ENCODE measurements around the gene GALNT17.

Gene GALNT17

GRCh38 chr7:71498381-71498780 is 366.4 kb downstream of the GALNT17 start:
- no peak for TF ChIP-seq CTCF (IDR thresholded peaks at IDR 0.05; ENCODE audit: insufficient read depth, low read length, missing control alignments)

GRCh38 chr7:71504697-71505441 is 372.9 kb downstream of the GALNT17 start:
- ChIA-PET CTCF (no interaction called here), POLR2A (no interaction called here)
- no peak for DNase-seq (ENCODE audit: low read depth, low spot score)
- TF ChIP-seq CTCF (IDR thresholded peaks at IDR 0.05; ENCODE audit: insufficient read depth, low read length, missing control alignments): no peak
- no peak overlapping the region for H3K4me3 ChIP-seq (ENCODE audit: low read depth, low read length)

More at GRCh38 chr7:71498381-71498780, 366.4 kb downstream of the GALNT17 start:
- no peak overlapping the region for H3K4me3 ChIP-seq (ENCODE audit: low read depth, low read length)
- POLR2A ChIA-PET: no interaction called here
- CTCF ChIA-PET: no interaction called here
- no peak for DNase-seq (ENCODE audit: low read depth, low spot score)

- no peak overlapping the region for H3K4me3 ChIP-seq (ENCODE audit: low read depth, low read length)
- CTCF ChIA-PET: no interaction called here
- POLR2A ChIA-PET: no interaction called here
- no peak for TF ChIP-seq CTCF (IDR thresholded peaks at IDR 0.05; ENCODE audit: insufficient read depth, low read length, missing control alignments)
- DNase-seq (ENCODE audit: low read depth, low spot score): no peak
Measured at GRCh38 chr7:71506822-71507221, 374.9 kb downstream of the GALNT17 start.

- CTCF ChIA-PET: interaction anchor here (1.7 kb wide), 1 partner anchor 15 kb away, joined by 4 read pairs; no protein-coding TSS in a partner anchor
- POLR2A ChIA-PET: no interaction called here
Measured at GRCh38 chr7:71507680-71508602, 376.0 kb downstream of the GALNT17 start.

GRCh38 chr7:71509381-71509780 is 377.4 kb downstream of the GALNT17 start:
- CTCF ChIA-PET: interaction anchor here (1.7 kb wide), 1 partner anchor 16 kb away, joined by 4 read pairs; no protein-coding TSS in a partner anchor
- no peak overlapping the region for H3K4me3 ChIP-seq (ENCODE audit: low read depth, low read length)
- no peak for TF ChIP-seq CTCF (IDR thresholded peaks at IDR 0.05; ENCODE audit: insufficient read depth, low read length, missing control alignments)
- POLR2A ChIA-PET: no interaction called here
- DNase-seq (ENCODE audit: low read depth, low spot score): no peak

More at GRCh38 chr7:71507680-71508602, 376.0 kb downstream of the GALNT17 start:
- no peak overlapping the region for H3K4me3 ChIP-seq (ENCODE audit: low read depth, low read length)
- no peak for TF ChIP-seq CTCF (IDR thresholded peaks at IDR 0.05; ENCODE audit: insufficient read depth, low read length, missing control alignments)
- no peak for DNase-seq (ENCODE audit: low read depth, low spot score)

GRCh38 chr7:71511361-71511807 is 379.4 kb downstream of the GALNT17 start:
- DNase-seq (ENCODE audit: low read depth, low spot score): no peak
- H3K4me3 ChIP-seq (ENCODE audit: low read depth, low read length): no peak overlapping the region
- TF ChIP-seq CTCF (IDR thresholded peaks at IDR 0.05; ENCODE audit: insufficient read depth, low read length, missing control alignments): no peak
- ChIA-PET CTCF (no interaction called here), POLR2A (no interaction called here)
